IMR-90 (cell line): ENCODE data around the gene RELL2. TPM values are rescaled to one million over a fixed set of nuclear protein-coding genes. Genes with fewer than 3 reads are reported as not detected.

Experiments
- ATAC-seq: fragments of 200-7000 bp; cut with Tn5 transposase; 2 replicates; pipeline ENCODE4 v1.9.1; 2020; ENCODE audit warnings: low read depth, mild to moderate bottlenecking, moderate library complexity
- BruUV-seq: library from RNA; stranded (reverse); fragments of 400-500 nt; replicated peaks from 2 replicates; lab custom pipeline; 2021; lab: Mats Ljungman, UMichigan
- CTCF ChIA-PET: fragments of 300-600 bp; formaldehyde crosslinking; extraction: SDS; loops from one replicate; lab custom pipeline; 2021; ENCODE audit warnings: antibody characterized with exemption; lab: Yijun Ruan, JAX
- POLR2A ChIA-PET: fragments of 300-600 bp; sonication (Branson Sonifier 250); formaldehyde crosslinking; loops from one replicate; lab custom pipeline; 2022; ENCODE audit warnings: antibody characterized with exemption; ENCODE audit not compliant: unreplicated experiment; lab: Charles Lee
- DNase-seq: peaks from one replicate; pipeline ENCODE4 v3.0.0; 2013
- H2AFZ ChIP-seq: replicated peaks from 2 replicates; pipeline ENCODE3; 2013; ENCODE audit warnings: low read length, mild to moderate bottlenecking; ENCODE audit not compliant: poor library complexity
- H2AK5ac ChIP-seq: 2 replicates; pipeline ENCODE4 v1.6.1; 2013; ENCODE audit warnings: low read depth, low read length, inconsistent platforms
- H2AK9ac ChIP-seq: replicated peaks from 2 replicates; pipeline ENCODE3; 2013; ENCODE audit warnings: mild to moderate bottlenecking, low read depth, low read length, moderate library complexity; ENCODE audit not compliant: poor library complexity
- H2BK120ac ChIP-seq: 2 replicates; pipeline ENCODE4 v1.6.1; 2013; ENCODE audit warnings: low read depth, low read length, inconsistent platforms
- H2BK15ac ChIP-seq: 3 replicates; pipeline ENCODE4 v1.6.1; 2013; ENCODE audit warnings: low read depth, low read length, inconsistent platforms
- H2BK20ac ChIP-seq: 2 replicates; pipeline ENCODE4 v1.6.1; 2013; ENCODE audit warnings: low read depth, mild to moderate bottlenecking, inconsistent platforms, low read length, moderate library complexity
- H2BK5ac ChIP-seq: 2 replicates; pipeline ENCODE4 v1.6.1; 2013; ENCODE audit warnings: mild to moderate bottlenecking, low read depth, low read length, inconsistent platforms; ENCODE audit not compliant: poor library complexity, severe bottlenecking
- H3K14ac ChIP-seq: replicated peaks from 2 replicates; pipeline ENCODE4 v1.6.1; 2013; ENCODE audit warnings: low read depth, low read length, inconsistent platforms
- H3K18ac ChIP-seq: 2 replicates; pipeline ENCODE4 v1.6.1; 2013; ENCODE audit warnings: low read depth, low read length, control low read depth
- H3K23ac ChIP-seq: 2 replicates; pipeline ENCODE4 v1.6.1; 2013; ENCODE audit warnings: low read depth, low read length, inconsistent platforms
- H3K27ac ChIP-seq: 2 replicates; pipeline ENCODE4 v1.5.1; 2013; ENCODE audit warnings: mild to moderate bottlenecking, control low read depth, low read length; ENCODE audit not compliant: insufficient read depth
- H3K27me3 ChIP-seq: 2 replicates; pipeline ENCODE4 v1.6.1; 2013; ENCODE audit warnings: low read length; ENCODE audit not compliant: control insufficient read depth, insufficient read depth
- H3K36me3 ChIP-seq: 2 replicates; pipeline ENCODE4 v1.6.1; 2013; ENCODE audit warnings: low read length, mixed read lengths; ENCODE audit not compliant: control insufficient read depth, insufficient read depth
- H3K4ac ChIP-seq: 2 replicates; pipeline ENCODE4 v1.6.1; 2013; ENCODE audit warnings: low read depth, low read length, inconsistent platforms
- H3K4me1 ChIP-seq: 2 replicates; pipeline ENCODE4 v1.6.1; 2013; ENCODE audit warnings: low read length, mixed read lengths; ENCODE audit not compliant: control insufficient read depth, insufficient read depth
- H3K4me2 ChIP-seq: 2 replicates; pipeline ENCODE4 v1.6.1; 2013; ENCODE audit warnings: low read depth, mild to moderate bottlenecking, control low read depth, low read length, moderate library complexity
- H3K4me3 ChIP-seq: 2 replicates; pipeline ENCODE4 v1.5.1; 2013; ENCODE audit warnings: low read depth, mild to moderate bottlenecking, control low read depth, low read length, moderate library complexity; ENCODE audit not compliant: insufficient read depth
- H3K56ac ChIP-seq: 2 replicates; pipeline ENCODE4 v1.6.1; 2013; ENCODE audit warnings: low read length, inconsistent platforms; ENCODE audit not compliant: insufficient read depth; ENCODE audit errors: extremely low read depth
- H3K79me1 ChIP-seq, 2 experiments: 2 replicates each; pipeline ENCODE4 v1.6.1; 2013; ENCODE audit warnings: low read length in 2 of 2, inconsistent platforms in 1 of 2, low read depth in 1 of 2
- H3K9ac ChIP-seq: 2 replicates; pipeline ENCODE4 v1.6.1; 2013; ENCODE audit warnings: low read depth, low read length, control low read depth
- H3K9me1 ChIP-seq: 2 replicates; pipeline ENCODE4 v1.6.1; 2013; ENCODE audit warnings: low read length, inconsistent platforms; ENCODE audit not compliant: insufficient read depth
- H3K9me3 ChIP-seq: 2 replicates; pipeline ENCODE4 v1.6.1; 2013; ENCODE audit warnings: low read length; ENCODE audit not compliant: control insufficient read depth, insufficient read depth
- H4K20me1 ChIP-seq: 2 replicates; pipeline ENCODE4 v1.6.1; 2013; ENCODE audit warnings: low read length, inconsistent platforms; ENCODE audit not compliant: insufficient read depth
- H4K5ac ChIP-seq: 2 replicates; pipeline ENCODE4 v1.6.1; 2013; ENCODE audit warnings: mild to moderate bottlenecking, low read depth, low read length, control low read depth
- H4K8ac ChIP-seq, 2 experiments: 2 replicates each; pipeline ENCODE4 v1.6.1; 2013; ENCODE audit warnings: low read depth in 2 of 2, low read length in 2 of 2, control low read depth in 1 of 2, inconsistent platforms in 1 of 2
- H4K91ac ChIP-seq: 2 replicates; pipeline ENCODE4 v1.6.1; 2013; ENCODE audit warnings: low read depth, low read length, inconsistent platforms; ENCODE audit not compliant: insufficient read depth
- BHLHE40 ChIP-seq: fragments of 150-350 bp; IDR thresholded peaks from 2 replicates; pipeline ENCODE4 v1.6.1; 2016; ENCODE audit warnings: mild to moderate bottlenecking, low read depth, low read length
- CEBPB ChIP-seq: IDR thresholded peaks from 2 replicates; pipeline ENCODE4 v1.6.1; 2012; ENCODE audit warnings: low read depth, low read length, improper control_type of control experiment
- CHD1 ChIP-seq: IDR thresholded peaks from 2 replicates; pipeline ENCODE4 v1.6.1; 2012; ENCODE audit warnings: low read depth, low read length, improper control_type of control experiment
- CTCF ChIP-seq: conservative IDR thresholded peaks from 2 replicates; pipeline ENCODE4 v1.5.1; 2012; ENCODE audit warnings: mild to moderate bottlenecking, low read depth, low read length, improper control_type of control experiment
- ELK1 ChIP-seq: fragments of 150-350 bp; IDR thresholded peaks from 2 replicates; pipeline ENCODE4 v1.6.1; 2016; ENCODE audit warnings: low read depth, mild to moderate bottlenecking, low read length, moderate library complexity, borderline replicate concordance
- MAFK ChIP-seq: IDR thresholded peaks from 2 replicates; pipeline ENCODE4 v1.6.1; 2012; ENCODE audit warnings: low read depth, low read length, improper control_type of control experiment
- MAZ ChIP-seq: IDR thresholded peaks from 2 replicates; pipeline ENCODE4 v1.6.1; 2012; ENCODE audit warnings: low read depth, mild to moderate bottlenecking, low read length, improper control_type of control experiment, moderate library complexity, borderline replicate concordance
- MXI1 ChIP-seq: IDR thresholded peaks from 2 replicates; pipeline ENCODE4 v1.6.1; 2012; ENCODE audit warnings: low read depth, mild to moderate bottlenecking, low read length, moderate library complexity, borderline replicate concordance
- NFE2L2 ChIP-seq: fragments of 150-350 bp; IDR thresholded peaks from 2 replicates; pipeline ENCODE4 v1.6.1; 2016; ENCODE audit warnings: low read depth, mild to moderate bottlenecking, low read length
- POLR2A ChIP-seq: IDR thresholded peaks from 2 replicates; pipeline ENCODE4 v1.6.1; 2012; ENCODE audit warnings: mild to moderate bottlenecking, low read depth, low read length
- RCOR1 ChIP-seq: IDR thresholded peaks from 2 replicates; pipeline ENCODE4 v1.6.1; 2012; ENCODE audit warnings: mild to moderate bottlenecking, low read length, improper control_type of control experiment; ENCODE audit not compliant: insufficient replicate concordance
- RFX5 ChIP-seq: IDR thresholded peaks from 2 replicates; pipeline ENCODE4 v1.8.0; 2012; ENCODE audit warnings: low read depth, mild to moderate bottlenecking, low read length, moderate library complexity
- SMC3 ChIP-seq: fragments of 150-350 bp; IDR thresholded peaks from 2 replicates; pipeline ENCODE4 v1.6.1; 2016; ENCODE audit warnings: low read depth, mild to moderate bottlenecking, antibody characterized with exemption, low read length, moderate library complexity
- WGBS, 2 experiments: methylation state at CpG; one replicate each; pipeline versions ENCODE4 v1.1.5 to v1.1.7; 2013; ENCODE audit warnings: missing lambda C conversion rate in 2 of 2; ENCODE audit not compliant: insufficient read length in 1 of 2; ENCODE audit errors: extremely low coverage in 2 of 2; 5-methylcytosine and 5-hydroxymethylcytosine counted together
- dilution Hi-C: fragments of 300-500 bp; cut with HindIII; formaldehyde crosslinking; loops from one replicate; pipeline ENCODE4 v1.14.3; 2018; ENCODE audit warnings: low sequenced_read_pairs; ENCODE audit not compliant: unreplicated experiment
- in situ Hi-C: fragments of 300-500 bp; cut with MboI; formaldehyde crosslinking; loops from 3 replicates; pipeline ENCODE4 v1.14.3; 2019; ENCODE audit warnings: low sequenced_read_pairs, inconsistent platforms, mixed read lengths
- intact Hi-C: fragments of 100-400 bp; cut with micrococcal nuclease; formaldehyde crosslinking; loops from 2 replicates; pipeline ENCODE4 v1.10.0; 2022
- polyA plus RNA-seq, 3 experiments: library from polyadenylated mRNA; depleted of rRNA; stranded (reverse); fragments of >200 nt; gene quantifications; 2 replicates each; pipeline ENCODE4 v1.2.3, GENCODE V29; 2012; ENCODE audit warnings: low replicate concordance in 1 of 3
- total RNA-seq: library from RNA; depleted of rRNA; stranded (reverse); fragments of >200 nt; gene quantifications from 2 replicates; pipeline ENCODE4 v1.2.3, GENCODE V29; 2012
- TF ChIP-seq, protein P1 (sequence below): fragments of 150-350 bp; IDR thresholded peaks from 2 replicates; pipeline ENCODE4 v1.6.1; 2017; ENCODE audit warnings: mild to moderate bottlenecking, antibody characterized with exemption, low read length, low read depth

RELL2 gene
- total and polyA plus RNA-seq, 2 of the 4 experiments (the other 2 are of a cell fraction), result 2.2 to 7.6 TPM

DNA sequence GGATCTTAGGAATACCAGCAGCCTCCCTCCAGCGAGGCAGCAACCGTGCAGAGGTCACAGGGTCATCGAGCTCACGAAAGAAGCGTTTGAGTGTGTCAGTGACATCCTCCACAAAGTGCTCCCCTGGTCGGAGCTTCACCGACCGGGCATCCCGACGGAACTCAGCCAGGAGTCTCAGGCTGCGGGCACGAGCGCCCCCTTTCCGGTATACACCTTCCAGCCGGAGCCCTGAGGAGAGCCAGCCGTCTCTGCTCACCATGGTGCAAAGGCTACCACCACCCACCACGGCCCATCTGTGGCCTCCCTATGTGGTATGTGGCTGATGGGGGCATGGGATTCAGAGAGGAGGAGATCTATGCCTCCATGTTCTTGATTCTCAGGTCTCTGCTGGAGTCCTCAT is 25.2 kb downstream of the RELL2 start (continued):
- TF ChIP-seq, protein P1, sequence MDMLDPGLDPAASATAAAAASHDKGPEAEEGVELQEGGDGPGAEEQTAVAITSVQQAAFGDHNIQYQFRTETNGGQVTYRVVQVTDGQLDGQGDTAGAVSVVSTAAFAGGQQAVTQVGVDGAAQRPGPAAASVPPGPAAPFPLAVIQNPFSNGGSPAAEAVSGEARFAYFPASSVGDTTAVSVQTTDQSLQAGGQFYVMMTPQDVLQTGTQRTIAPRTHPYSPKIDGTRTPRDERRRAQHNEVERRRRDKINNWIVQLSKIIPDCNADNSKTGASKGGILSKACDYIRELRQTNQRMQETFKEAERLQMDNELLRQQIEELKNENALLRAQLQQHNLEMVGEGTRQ, result no peak

DNA sequence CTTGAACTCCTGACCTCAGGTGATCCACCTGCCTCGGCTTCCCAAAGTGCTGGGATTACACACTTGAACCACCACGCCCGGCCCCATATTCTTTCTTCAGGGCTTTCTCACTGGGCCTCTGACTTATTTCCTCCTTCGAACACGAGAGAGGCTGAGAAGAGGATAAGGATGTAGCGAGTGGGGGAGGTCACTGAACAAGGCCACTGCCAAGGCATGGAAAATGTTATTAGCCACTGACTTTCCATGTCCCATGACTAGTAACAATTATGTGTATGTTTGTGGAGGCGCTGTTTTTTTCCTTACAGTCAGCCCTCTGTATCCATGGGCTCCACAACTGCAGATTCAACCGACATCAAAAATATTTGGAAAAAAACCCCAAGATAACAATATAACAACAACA is 26.7 kb downstream of the RELL2 start:
- no TSS peak for BruUV-seq
- no peaks in the 10 kb centered on the region for H3K9me1 ChIP-seq
- no peak overlapping the region for H4K8ac ChIP-seq
- H3K79me1 ChIP-seq, result no peaks in the 10 kb centered on the region
- POLR2A ChIA-PET, result no interaction called here
- no peak overlapping the region for H3K23ac ChIP-seq
- H3K18ac ChIP-seq, result no peak overlapping the region
- H2BK120ac ChIP-seq, result no peak overlapping the region
- H3K9ac ChIP-seq, result no peak overlapping the region
- dilution Hi-C loops, result no loop called here
- in situ Hi-C loops, result no loop called here
- WGBS, 2 experiments, result 80% methylated on average over 1 of the region's 8 CpGs; no CpG with 5 or more reads in 1 of the 2 experiments
- no peaks in the 10 kb centered on the region for H3K9me3 ChIP-seq
- no peak overlapping the region for H3K4me2 ChIP-seq
- H3K14ac ChIP-seq, result no peak overlapping the region
- no peak overlapping the region for H2BK20ac ChIP-seq
- H3K4me3 ChIP-seq, result no peak overlapping the region
- H2AK5ac ChIP-seq, result no peak overlapping the region
- H4K91ac ChIP-seq, result no peak overlapping the region
- peaks cover 17% of the 10 kb centered on the region for H3K36me3 ChIP-seq
- no peak overlapping the region for H2AFZ ChIP-seq
- H3K4ac ChIP-seq, result no peak overlapping the region
- H4K5ac ChIP-seq, result no peak overlapping the region
- ATAC-seq, result no peak
- no peak overlapping the region for H2BK15ac ChIP-seq
- no peaks in the 10 kb centered on the region for H3K4me1 ChIP-seq
- H3K27ac ChIP-seq, result no peak overlapping the region
- H2AK9ac ChIP-seq, result no peak overlapping the region
- H3K27me3 ChIP-seq, result no peaks in the 10 kb centered on the region
- CTCF ChIA-PET, result interaction anchor here (1.2 kb wide), 1 partner anchor 306 kb away, joined by 3 read pairs; the partner anchor contains the start of gene RNF14
- no peak overlapping the region for H2BK5ac ChIP-seq
- no peak for DNase-seq
- H3K56ac ChIP-seq, result no peak overlapping the region
- H4K20me1 ChIP-seq, result no peaks in the 10 kb centered on the region
- intact Hi-C loops, result no loop called here
- TF ChIP-seq RFX5, result no peak
- no peak for TF ChIP-seq MXI1
- no peak for TF ChIP-seq MAZ
- TF ChIP-seq ELK1, result no peak
- TF ChIP-seq CTCF, result no peak
- no peak for TF ChIP-seq SMC3
- no peak for TF ChIP-seq MAFK
- no peak for TF ChIP-seq BHLHE40
- TF ChIP-seq RCOR1, result no peak
- no peak for TF ChIP-seq POLR2A
- no peak for TF ChIP-seq CEBPB
- no peak for TF ChIP-seq NFE2L2
- no peak for TF ChIP-seq CHD1
